WERI-Rb-1 (cell line): ENCODE measurements around the gene PIM3.

ENCODE experiments used
- DNase-seq: peaks from one replicate; pipeline ENCODE4 v3.0.0-alpha.2; 2020
- H3K27ac ChIP-seq: fragments of 250-450 bp; sonication (Bioruptor Pico); 2 replicates; pipeline ENCODE4 v1.5.1; 2020; ENCODE audit warnings: mild to moderate bottlenecking, moderate library complexity
- H3K27me3 ChIP-seq: fragments of 250-450 bp; sonication (Bioruptor Pico); 2 replicates; pipeline ENCODE4 v1.5.1; 2021; ENCODE audit warnings: mild to moderate bottlenecking, low read depth, moderate library complexity; ENCODE audit not compliant: insufficient read depth, severe bottlenecking
- H3K36me3 ChIP-seq: fragments of 250-450 bp; sonication (Bioruptor Pico); 2 replicates; pipeline ENCODE4 v1.5.1; 2020; ENCODE audit warnings: mild to moderate bottlenecking, moderate library complexity
- H3K4me3 ChIP-seq: 2 replicates; pipeline ENCODE4 v1.5.1; 2011; ENCODE audit warnings: low read depth, mild to moderate bottlenecking, control low read depth, low read length
- H3K9me3 ChIP-seq: fragments of 250-450 bp; sonication (Bioruptor Pico); 2 replicates; pipeline ENCODE4 v1.5.1; 2021; ENCODE audit warnings: mild to moderate bottlenecking, moderate library complexity; ENCODE audit not compliant: severe bottlenecking
- TF ChIP-seq, protein P1 (sequence below): IDR thresholded peaks from 2 replicates; pipeline ENCODE4 v1.5.1; 2011; ENCODE audit warnings: low read depth, mild to moderate bottlenecking, control low read depth, inconsistent platforms, low read length

PIM3 gene

DNA sequence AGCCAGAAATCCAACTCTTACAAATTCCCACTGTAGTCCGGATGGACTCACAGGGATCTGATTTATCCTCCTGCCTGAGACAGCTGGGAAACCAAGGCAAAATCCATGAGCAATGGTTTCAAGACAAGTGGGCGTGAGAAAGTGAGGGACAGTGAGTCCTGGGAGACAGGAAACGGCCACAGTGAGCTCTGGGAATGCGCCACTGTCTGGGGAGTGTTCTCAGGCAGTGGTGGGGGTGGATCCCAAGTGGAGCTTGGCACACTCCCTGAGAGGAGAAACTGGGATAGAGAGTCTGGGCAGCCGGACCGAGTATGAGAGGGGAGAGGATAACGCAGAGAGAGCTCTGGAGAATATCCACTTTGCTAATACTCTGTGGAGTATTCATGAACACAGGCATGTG is 42.2 kb downstream of the PIM3 start:
- no peak overlapping the region for H3K27ac ChIP-seq
- no peaks in the 10 kb centered on the region for H3K36me3 ChIP-seq
- DNase-seq: no peak
- TF ChIP-seq, protein P1, sequence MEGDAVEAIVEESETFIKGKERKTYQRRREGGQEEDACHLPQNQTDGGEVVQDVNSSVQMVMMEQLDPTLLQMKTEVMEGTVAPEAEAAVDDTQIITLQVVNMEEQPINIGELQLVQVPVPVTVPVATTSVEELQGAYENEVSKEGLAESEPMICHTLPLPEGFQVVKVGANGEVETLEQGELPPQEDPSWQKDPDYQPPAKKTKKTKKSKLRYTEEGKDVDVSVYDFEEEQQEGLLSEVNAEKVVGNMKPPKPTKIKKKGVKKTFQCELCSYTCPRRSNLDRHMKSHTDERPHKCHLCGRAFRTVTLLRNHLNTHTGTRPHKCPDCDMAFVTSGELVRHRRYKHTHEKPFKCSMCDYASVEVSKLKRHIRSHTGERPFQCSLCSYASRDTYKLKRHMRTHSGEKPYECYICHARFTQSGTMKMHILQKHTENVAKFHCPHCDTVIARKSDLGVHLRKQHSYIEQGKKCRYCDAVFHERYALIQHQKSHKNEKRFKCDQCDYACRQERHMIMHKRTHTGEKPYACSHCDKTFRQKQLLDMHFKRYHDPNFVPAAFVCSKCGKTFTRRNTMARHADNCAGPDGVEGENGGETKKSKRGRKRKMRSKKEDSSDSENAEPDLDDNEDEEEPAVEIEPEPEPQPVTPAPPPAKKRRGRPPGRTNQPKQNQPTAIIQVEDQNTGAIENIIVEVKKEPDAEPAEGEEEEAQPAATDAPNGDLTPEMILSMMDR: no peak
- H3K4me3 ChIP-seq: no peak overlapping the region
- no peaks in the 10 kb centered on the region for H3K27me3 ChIP-seq
- H3K9me3 ChIP-seq: no peaks in the 10 kb centered on the region

DNA sequence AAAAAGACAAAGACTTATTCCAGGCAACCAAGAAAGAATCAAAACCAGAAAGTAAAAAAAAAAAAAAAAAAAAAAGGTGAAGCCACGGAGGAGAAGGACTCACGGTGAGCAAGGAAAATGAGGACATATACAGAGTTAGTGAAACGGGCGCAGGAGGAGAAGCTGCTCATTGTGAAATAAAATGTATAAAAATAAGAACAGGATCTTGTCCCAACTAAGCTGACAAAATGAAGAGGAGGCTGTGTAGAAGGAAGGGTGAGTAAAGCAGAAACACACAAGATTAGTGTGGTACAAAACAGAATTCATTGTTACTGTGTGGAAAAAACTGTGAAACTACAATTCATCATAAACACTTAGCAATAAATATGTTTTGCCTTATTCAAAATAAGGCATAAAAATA is 44.3 kb downstream of the PIM3 start:
- Histone ChIP-seq H3K27me3 (no peaks in the 10 kb centered on the region), H3K9me3 (no peaks in the 10 kb centered on the region), H3K36me3 (no peaks in the 10 kb centered on the region), H3K4me3 (no peak overlapping the region), H3K27ac (no peak overlapping the region)
- TF ChIP-seq, protein P1: no peak
- no peak for DNase-seq

DNA sequence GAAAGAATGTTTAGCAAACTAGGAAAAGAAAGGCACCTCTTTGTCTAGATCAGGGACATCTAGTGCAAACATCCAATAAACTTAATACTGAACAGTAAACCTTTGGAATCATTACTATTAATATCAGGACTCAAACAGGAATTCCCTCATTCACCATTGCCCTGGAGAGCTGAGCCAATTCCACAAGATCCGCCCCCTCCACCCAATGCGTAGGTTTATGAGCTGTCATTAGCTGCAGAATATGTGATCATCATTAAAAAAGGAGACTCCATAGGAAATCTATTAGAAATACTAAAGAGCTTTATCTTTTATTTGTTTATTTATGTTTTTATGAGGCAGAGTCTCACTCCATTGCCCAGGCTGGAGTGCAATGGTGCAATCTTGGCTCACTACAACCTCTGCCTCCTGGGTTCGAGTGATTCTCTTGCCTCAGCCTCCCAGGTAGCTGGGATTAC is 46.5 kb downstream of the PIM3 start:
- TF ChIP-seq, protein P1: no peak
- Histone ChIP-seq H3K4me3 (no peak overlapping the region), H3K27me3 (no peaks in the 10 kb centered on the region), H3K9me3 (no peaks in the 10 kb centered on the region), H3K36me3 (no peaks in the 10 kb centered on the region), H3K27ac (no peak overlapping the region)
- DNase-seq: no peak

DNA sequence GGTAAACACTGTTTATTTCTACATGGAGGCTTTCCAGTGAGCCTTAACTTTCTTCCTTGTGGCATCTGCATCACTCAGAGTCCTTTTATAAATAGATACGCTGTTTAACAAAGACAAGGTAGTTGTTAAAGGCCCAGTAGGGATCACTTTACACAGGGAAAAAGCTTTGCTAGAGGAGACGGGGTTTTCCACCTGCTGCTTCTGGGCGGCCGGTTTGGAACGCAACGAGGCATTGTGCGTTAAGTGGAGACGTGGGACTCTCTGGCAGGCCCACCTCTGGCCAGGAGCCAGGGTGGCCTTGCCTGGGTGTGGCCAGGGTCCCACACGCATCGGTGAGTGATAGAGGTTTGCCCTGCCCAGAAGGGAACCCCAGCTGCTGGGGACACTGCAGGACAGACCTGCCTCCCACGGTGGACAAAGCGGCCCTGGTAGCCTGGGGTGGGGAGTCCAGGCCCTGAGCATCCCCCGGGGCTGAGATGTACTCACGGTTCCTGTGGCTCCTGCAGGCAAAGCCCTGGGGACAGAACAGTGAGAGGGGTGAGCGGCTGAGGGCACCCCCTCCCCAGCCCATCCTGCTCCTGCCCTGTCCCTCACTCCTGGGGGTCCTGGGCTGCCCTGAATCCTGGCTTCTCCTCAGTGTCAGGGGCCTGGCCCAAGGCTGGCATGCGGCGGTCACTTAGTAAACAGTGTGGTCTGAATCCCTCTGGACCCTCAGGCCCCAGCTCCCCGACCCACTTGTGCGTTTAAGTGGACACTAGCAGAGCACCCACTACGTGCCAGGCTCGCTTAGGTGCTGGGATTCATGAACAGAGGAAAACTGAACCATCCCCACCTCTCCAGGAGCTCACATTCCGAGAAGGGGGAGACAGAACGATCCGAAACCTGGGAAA is 47.8 kb downstream of the PIM3 start:
- H3K4me3 ChIP-seq: no peak overlapping the region
- TF ChIP-seq, protein P1: no peak
- H3K36me3 ChIP-seq: no peaks in the 10 kb centered on the region
- H3K27ac ChIP-seq: no peak overlapping the region
- no peak for DNase-seq
- H3K27me3 ChIP-seq: no peaks in the 10 kb centered on the region
- H3K9me3 ChIP-seq: no peaks in the 10 kb centered on the region

DNA sequence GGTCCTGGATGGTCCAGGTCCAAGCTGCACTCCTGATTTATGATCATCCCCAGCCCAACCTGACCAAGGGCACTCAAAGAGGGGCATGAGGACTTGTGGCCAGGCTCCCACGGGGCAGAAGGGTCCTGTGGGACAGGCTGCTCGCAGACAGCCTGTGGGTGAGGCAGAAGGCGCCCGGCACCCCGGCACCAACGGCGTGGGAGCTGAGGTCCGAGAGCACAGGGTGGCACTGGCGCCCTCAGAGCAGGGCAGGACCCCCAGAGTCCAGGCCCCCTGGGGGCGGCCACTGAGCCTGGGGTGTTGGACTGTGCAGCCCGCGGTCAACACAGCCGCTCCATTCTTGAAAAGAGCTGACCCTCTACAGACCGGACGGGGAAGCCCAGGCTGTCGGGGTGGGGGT is 48.7 kb downstream of the PIM3 start:
- TF ChIP-seq, protein P1: no peak
- H3K36me3 ChIP-seq: no peaks in the 10 kb centered on the region
- no peak overlapping the region for H3K27ac ChIP-seq
- no peak for DNase-seq
- no peak overlapping the region for H3K4me3 ChIP-seq
- peaks cover 3% of the 10 kb centered on the region for H3K27me3 ChIP-seq
- no peaks in the 10 kb centered on the region for H3K9me3 ChIP-seq
